ENCODE measurements around the gene SNCB. TPM values are rescaled to one million over a fixed set of nuclear protein-coding genes. Genes with fewer than 3 reads are reported as not detected.

The SNCB gene
- polyA plus RNA-seq, 1 of the 3 experiments (the other 2 are of a cell fraction), result 0.33 TPM

DNA sequence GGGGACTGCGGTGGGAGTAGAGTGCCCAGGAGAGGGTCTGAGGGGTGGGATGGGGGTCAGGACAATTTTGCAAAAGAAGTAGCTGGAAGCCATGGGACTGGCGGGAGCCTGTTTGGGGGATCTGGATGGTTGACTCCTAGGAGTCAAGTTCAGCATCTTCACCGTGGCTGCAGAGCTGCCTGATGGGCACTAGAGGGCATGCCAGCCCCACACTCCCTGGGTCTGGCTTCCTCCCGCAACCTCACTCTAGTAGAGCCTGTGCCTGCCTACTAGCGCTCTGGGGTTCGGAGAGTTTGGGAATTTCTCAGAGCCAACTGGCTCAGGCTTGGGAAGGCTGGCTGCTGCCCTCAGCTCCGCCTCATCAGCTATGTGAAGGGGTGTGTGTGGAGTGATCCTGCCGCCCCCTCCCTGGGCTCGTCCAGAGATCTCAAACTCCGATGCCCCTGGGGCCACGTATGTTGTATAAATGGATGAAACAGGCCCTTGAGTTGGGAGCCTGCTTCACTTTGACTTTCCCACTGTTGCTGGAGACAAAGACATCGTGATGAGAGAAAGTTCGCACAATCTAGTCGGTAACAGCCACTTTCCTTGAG, 27.8 kb upstream of the SNCB start (continued):
- TF ChIP-seq, protein P1, sequence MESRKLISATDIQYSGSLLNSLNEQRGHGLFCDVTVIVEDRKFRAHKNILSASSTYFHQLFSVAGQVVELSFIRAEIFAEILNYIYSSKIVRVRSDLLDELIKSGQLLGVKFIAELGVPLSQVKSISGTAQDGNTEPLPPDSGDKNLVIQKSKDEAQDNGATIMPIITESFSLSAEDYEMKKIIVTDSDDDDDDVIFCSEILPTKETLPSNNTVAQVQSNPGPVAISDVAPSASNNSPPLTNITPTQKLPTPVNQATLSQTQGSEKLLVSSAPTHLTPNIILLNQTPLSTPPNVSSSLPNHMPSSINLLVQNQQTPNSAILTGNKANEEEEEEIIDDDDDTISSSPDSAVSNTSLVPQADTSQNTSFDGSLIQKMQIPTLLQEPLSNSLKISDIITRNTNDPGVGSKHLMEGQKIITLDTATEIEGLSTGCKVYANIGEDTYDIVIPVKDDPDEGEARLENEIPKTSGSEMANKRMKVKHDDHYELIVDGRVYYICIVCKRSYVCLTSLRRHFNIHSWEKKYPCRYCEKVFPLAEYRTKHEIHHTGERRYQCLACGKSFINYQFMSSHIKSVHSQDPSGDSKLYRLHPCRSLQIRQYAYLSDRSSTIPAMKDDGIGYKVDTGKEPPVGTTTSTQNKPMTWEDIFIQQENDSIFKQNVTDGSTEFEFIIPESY (IDR thresholded peaks at IDR 0.05; ENCODE audit: borderline replicate concordance, low read depth), result no peak
- TF ChIP-seq SMC3 (IDR thresholded peaks at IDR 0.05; ENCODE audit: low read depth, low read length), result peak; percentile 86

DNA sequence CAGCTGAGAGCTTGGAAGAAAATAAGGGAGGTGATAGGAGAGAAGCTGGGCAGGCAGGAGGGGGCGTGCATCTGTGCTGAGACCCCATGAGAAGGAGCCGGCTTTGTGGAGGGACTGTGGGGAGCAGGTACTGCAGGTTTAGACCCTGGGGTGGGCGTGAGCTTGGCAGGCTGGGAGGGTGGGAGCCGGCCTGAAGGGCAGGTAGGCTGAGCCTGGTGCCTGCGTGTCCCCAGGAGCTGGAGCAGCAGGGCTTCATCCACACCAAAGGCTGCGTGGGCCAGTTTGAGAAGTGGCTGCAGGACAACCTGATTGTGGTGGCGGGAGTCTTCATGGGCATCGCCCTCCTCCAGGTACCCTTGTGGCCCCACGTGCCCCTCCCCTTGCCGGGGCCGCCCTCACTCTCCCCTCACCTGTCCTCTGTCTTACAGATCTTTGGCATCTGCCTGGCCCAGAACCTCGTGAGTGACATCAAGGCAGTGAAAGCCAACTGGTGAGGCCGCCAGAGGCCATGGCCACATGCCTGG, 26.2 kb upstream of the SNCB start:
- H3K9me3 ChIP-seq, result no peaks in the 10 kb centered on the region
- ChIA-PET CTCF (interaction anchor here (0.7 to 6.7 kb wide), 10 partner anchors 8 to 455 kb away, joined by 3 to 167 read pairs (median 8); partner anchors contain the start of genes TSPAN17 and UNC5A), POLR2A (no interaction called here)
- H4K20me1 ChIP-seq (ENCODE audit: insufficient read depth), result peaks cover 18% of the 10 kb centered on the region; the same call in 1 of the 2 replicates
- H3K27me3 ChIP-seq (ENCODE audit: insufficient read depth), result no peaks in the 10 kb centered on the region
- no peak overlapping the region for H3K4me2 ChIP-seq
- peaks cover 4 to 29% of the 10 kb centered on the region in 2 experiments for H3K36me3 ChIP-seq (replicated peaks in 1 of 2; ENCODE audit: control insufficient read depth in 1 of 2, insufficient read depth in 2 of 2, low read length in 1 of 2)
- no peak overlapping the region for H3K9ac ChIP-seq
- peaks cover 0 to 28% of the 10 kb centered on the region in 2 experiments; a peak in 1 of 4 replicates for H3K4me1 ChIP-seq (ENCODE audit: control insufficient read depth in 1 of 2, insufficient read depth in 2 of 2, low read depth in 1 of 2, low read length in 1 of 2)
- H3K27ac ChIP-seq (ENCODE audit: low read depth in 2 of 2, low read length in 1 of 2), result no peak overlapping the region
- H3K79me2 ChIP-seq (ENCODE audit: insufficient read depth), result 0 out of 2 replicates have a peak, but pooled peaks cover 4% of the 10 kb centered on the region
- no peaks in the 10 kb centered on the region for H3F3A ChIP-seq (replicated peaks; ENCODE audit: insufficient read depth)
- WGBS (ENCODE audit: low lambda C conversion rate), result 91% methylated on average over 8 of the region's 13 CpGs
- H3K9me2 ChIP-seq, result no peaks in the 10 kb centered on the region
- no peak overlapping the region for H2AFZ ChIP-seq (ENCODE audit: low read depth)
- no peak for DNase-seq
- TF ChIP-seq, protein P2, sequence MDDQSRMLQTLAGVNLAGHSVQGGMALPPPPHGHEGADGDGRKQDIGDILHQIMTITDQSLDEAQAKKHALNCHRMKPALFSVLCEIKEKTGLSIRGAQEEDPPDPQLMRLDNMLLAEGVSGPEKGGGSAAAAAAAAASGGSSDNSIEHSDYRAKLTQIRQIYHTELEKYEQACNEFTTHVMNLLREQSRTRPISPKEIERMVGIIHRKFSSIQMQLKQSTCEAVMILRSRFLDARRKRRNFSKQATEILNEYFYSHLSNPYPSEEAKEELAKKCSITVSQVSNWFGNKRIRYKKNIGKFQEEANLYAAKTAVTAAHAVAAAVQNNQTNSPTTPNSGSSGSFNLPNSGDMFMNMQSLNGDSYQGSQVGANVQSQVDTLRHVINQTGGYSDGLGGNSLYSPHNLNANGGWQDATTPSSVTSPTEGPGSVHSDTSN (IDR thresholded peaks at IDR 0.05), result no peak
- TF ChIP-seq FOSL2 (IDR thresholded peaks at IDR 0.05; ENCODE audit: borderline replicate concordance, low read depth), result no peak
- TF ChIP-seq NFIC (IDR thresholded peaks at IDR 0.05; ENCODE audit: borderline replicate concordance), result no peak
- no peak for TF ChIP-seq FOXJ3 (CRISPR knock-in tag; IDR thresholded peaks at IDR 0.05)
- no peak overlapping the region for H3K4me3 ChIP-seq (ENCODE audit: low read depth in 2 of 2, low read length in 1 of 2)

DNA sequence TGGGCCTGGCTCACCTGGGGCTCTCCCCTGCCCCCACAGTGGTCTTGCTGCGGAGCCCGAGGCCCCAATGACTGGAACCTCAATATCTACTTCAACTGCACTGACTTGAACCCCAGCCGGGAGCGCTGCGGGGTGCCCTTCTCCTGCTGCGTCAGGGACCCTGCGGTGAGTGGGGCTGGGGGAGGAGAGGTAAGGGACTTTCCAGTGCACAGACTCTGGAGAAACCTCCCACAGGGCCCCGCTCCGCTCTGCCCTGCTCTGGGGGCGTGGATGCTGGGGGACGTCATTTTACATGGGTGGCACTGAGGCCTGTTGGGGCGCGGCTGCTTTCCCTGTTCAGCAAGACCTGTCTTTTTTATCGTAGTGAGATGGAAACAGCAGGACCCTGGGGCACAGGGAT, 24.5 kb upstream of the SNCB start:
- Histone ChIP-seq H3K4me3 (ENCODE audit: low read depth in 2 of 2, low read length in 1 of 2) (no peak overlapping the region), H3K9me3 (no peaks in the 10 kb centered on the region), H3K9me2 (no peaks in the 10 kb centered on the region), H3K27me3 (ENCODE audit: insufficient read depth) (no peaks in the 10 kb centered on the region), H3K79me2 (ENCODE audit: insufficient read depth) (peaks cover 21% of the 10 kb centered on the region), H3K9ac (no peak overlapping the region), H4K20me1 (ENCODE audit: insufficient read depth) (peaks cover 28% of the 10 kb centered on the region), H3K4me1 (ENCODE audit: control insufficient read depth in 1 of 2, insufficient read depth in 2 of 2, low read depth in 1 of 2, low read length in 1 of 2) (peaks cover 0 to 38% of the 10 kb centered on the region in 2 experiments; a peak in 1 of 4 replicates), H3K4me2 (no peak overlapping the region), H3K36me3 (replicated peaks in 1 of 2; ENCODE audit: control insufficient read depth in 1 of 2, insufficient read depth in 2 of 2, low read length in 1 of 2) (peaks cover 4 to 29% of the 10 kb centered on the region in 2 experiments), H3F3A (replicated peaks; ENCODE audit: insufficient read depth) (no peaks in the 10 kb centered on the region), H2AFZ (ENCODE audit: low read depth) (no peak overlapping the region), H3K27ac (ENCODE audit: low read depth in 2 of 2, low read length in 1 of 2) (no peak overlapping the region)
- no peak for DNase-seq
- CTCF ChIA-PET, result no interaction called here
- 92% methylated on average over 8 of the region's 14 CpGs for WGBS (ENCODE audit: low lambda C conversion rate)
- POLR2A ChIA-PET, result no interaction called here
- TF ChIP-seq JUND (IDR thresholded peaks at IDR 0.05) (no peak), GATA2 (CRISPR knock-in tag; IDR thresholded peaks at IDR 0.05) (no peak), ELF1 (IDR thresholded peaks at IDR 0.05) (no peak), TAF1 (IDR thresholded peaks at IDR 0.05; ENCODE audit: borderline replicate concordance, low read depth, low read length) (no peak), NRF1 (IDR thresholded peaks at IDR 0.05; ENCODE audit: low read depth, low read length) (no peak), MXI1 (IDR thresholded peaks at IDR 0.05; ENCODE audit: low read depth, low read length) (no peak)
- TF ChIP-seq, protein P1 (IDR thresholded peaks at IDR 0.05; ENCODE audit: borderline replicate concordance, low read depth), result no peak
- TF ChIP-seq, protein P3, sequence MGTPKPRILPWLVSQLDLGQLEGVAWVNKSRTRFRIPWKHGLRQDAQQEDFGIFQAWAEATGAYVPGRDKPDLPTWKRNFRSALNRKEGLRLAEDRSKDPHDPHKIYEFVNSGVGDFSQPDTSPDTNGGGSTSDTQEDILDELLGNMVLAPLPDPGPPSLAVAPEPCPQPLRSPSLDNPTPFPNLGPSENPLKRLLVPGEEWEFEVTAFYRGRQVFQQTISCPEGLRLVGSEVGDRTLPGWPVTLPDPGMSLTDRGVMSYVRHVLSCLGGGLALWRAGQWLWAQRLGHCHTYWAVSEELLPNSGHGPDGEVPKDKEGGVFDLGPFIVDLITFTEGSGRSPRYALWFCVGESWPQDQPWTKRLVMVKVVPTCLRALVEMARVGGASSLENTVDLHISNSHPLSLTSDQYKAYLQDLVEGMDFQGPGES (IDR thresholded peaks at IDR 0.05; ENCODE audit: low read depth, low read length), result no peak
- TF ChIP-seq, protein P4, sequence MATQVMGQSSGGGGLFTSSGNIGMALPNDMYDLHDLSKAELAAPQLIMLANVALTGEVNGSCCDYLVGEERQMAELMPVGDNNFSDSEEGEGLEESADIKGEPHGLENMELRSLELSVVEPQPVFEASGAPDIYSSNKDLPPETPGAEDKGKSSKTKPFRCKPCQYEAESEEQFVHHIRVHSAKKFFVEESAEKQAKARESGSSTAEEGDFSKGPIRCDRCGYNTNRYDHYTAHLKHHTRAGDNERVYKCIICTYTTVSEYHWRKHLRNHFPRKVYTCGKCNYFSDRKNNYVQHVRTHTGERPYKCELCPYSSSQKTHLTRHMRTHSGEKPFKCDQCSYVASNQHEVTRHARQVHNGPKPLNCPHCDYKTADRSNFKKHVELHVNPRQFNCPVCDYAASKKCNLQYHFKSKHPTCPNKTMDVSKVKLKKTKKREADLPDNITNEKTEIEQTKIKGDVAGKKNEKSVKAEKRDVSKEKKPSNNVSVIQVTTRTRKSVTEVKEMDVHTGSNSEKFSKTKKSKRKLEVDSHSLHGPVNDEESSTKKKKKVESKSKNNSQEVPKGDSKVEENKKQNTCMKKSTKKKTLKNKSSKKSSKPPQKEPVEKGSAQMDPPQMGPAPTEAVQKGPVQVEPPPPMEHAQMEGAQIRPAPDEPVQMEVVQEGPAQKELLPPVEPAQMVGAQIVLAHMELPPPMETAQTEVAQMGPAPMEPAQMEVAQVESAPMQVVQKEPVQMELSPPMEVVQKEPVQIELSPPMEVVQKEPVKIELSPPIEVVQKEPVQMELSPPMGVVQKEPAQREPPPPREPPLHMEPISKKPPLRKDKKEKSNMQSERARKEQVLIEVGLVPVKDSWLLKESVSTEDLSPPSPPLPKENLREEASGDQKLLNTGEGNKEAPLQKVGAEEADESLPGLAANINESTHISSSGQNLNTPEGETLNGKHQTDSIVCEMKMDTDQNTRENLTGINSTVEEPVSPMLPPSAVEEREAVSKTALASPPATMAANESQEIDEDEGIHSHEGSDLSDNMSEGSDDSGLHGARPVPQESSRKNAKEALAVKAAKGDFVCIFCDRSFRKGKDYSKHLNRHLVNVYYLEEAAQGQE (IDR thresholded peaks at IDR 0.05; ENCODE audit: low read depth, low read length), result no peak
